Bronchial epithelial cell (primary cell): Measurements from ENCODE around the gene TAAR8. TPM values are rescaled to one million over a fixed set of nuclear protein-coding genes. Genes with fewer than 3 reads are reported as not detected.
"Not testable (repeated sequence)": the region's sequence is repeated elsewhere in the genome, so short reads cannot be mapped to it uniquely, and the experiment has no call there.

Experiments
- DNase-seq: peaks from one replicate; pipeline ENCODE4 v3.0.0-alpha.2; 2010; ENCODE audit warnings: low read depth
- FAIRE-seq: peaks from 2 replicates; lab custom pipeline; 2011; peaks lifted over from hg19 to GRCh38; lab: Jason Lieb, UNC
- H3K27me3 ChIP-seq: 2 replicates; pipeline ENCODE4 v1.5.1; 2011; ENCODE audit warnings: low read length; ENCODE audit not compliant: control insufficient read depth, insufficient read depth
- H3K36me3 ChIP-seq: 2 replicates; pipeline ENCODE4 v1.5.1; 2011; ENCODE audit warnings: low read length; ENCODE audit not compliant: control insufficient read depth, insufficient read depth
- H3K4me3 ChIP-seq: 2 replicates; pipeline ENCODE4 v1.5.1; 2011; ENCODE audit warnings: mild to moderate bottlenecking, low read depth, low read length, control low read depth
- total RNA-seq: library from RNA; depleted of rRNA; stranded (reverse); fragments of >200 nt; gene quantifications from 2 replicates; pipeline ENCODE4 v1.2.1, GENCODE V29; 2014
- TF ChIP-seq, protein P1 (sequence below): IDR thresholded peaks from 2 replicates; pipeline ENCODE4 v1.5.1; 2011; ENCODE audit warnings: mild to moderate bottlenecking, moderate library complexity, low read length, control low read depth, inconsistent platforms; ENCODE audit not compliant: insufficient read depth, severe bottlenecking

Gene TAAR8
- total RNA-seq, 1 donor from 2014 or later: not detected

DNA sequence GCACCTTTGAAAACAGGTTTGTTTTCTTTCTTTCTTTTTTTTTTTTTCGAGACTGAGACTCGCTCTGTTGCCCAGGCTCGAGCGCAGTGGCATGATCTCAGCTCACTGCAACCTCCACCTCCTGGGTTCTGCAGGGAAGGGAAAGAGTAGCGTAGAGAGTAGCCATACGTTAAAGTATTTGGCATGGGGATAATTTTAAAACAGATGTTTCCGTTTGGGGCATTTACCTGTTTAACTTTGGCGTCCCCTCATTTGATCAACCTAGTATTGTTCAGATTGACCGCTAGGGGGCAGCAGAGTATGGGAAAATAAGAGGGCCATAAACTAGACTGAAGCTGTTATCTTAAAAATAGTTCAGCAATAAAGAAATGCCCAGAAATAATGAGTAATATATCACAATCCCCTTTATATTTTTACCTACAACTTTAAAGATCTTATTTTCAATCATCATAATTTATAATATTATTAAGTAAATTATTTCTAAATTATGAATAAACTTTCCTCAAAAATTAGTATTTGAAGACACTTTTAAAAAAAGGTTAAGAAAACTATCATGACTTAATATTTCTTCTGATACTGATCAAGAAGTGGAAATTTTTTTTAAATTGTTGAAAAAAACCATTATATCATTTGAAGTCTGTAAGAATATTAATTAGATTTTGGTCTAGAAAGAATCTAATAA is 22.0 kb upstream of the TAAR8 start:
- H3K27me3 ChIP-seq: no peaks in the 10 kb centered on the region
- H3K4me3 ChIP-seq: no peak overlapping the region
- DNase-seq: peak; percentile 55
- FAIRE-seq: no peak
- TF ChIP-seq, protein P1, sequence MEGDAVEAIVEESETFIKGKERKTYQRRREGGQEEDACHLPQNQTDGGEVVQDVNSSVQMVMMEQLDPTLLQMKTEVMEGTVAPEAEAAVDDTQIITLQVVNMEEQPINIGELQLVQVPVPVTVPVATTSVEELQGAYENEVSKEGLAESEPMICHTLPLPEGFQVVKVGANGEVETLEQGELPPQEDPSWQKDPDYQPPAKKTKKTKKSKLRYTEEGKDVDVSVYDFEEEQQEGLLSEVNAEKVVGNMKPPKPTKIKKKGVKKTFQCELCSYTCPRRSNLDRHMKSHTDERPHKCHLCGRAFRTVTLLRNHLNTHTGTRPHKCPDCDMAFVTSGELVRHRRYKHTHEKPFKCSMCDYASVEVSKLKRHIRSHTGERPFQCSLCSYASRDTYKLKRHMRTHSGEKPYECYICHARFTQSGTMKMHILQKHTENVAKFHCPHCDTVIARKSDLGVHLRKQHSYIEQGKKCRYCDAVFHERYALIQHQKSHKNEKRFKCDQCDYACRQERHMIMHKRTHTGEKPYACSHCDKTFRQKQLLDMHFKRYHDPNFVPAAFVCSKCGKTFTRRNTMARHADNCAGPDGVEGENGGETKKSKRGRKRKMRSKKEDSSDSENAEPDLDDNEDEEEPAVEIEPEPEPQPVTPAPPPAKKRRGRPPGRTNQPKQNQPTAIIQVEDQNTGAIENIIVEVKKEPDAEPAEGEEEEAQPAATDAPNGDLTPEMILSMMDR: peak; percentile 55
- H3K36me3 ChIP-seq: no peaks in the 10 kb centered on the region

DNA sequence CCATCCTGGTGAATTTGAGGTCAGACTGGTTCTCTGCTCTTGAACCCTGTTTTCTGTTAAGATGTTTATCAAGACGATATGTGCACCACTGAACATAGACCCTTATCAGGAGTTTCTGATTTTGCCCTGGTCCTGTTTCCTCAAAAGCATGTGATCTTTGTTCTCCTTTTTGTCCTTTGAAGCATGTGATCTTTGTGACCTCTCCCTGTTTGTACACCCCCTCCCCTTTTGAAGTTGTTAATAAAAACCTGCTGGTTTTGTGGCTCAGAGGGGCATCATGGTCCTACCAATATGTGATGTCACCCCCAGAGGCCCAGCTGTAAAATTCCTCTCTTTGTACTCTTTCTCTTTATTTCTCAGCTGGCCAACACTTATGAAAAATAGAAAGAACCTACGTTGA is 17.9 kb upstream of the TAAR8 start:
- H3K4me3 ChIP-seq, FAIRE-seq, H3K27me3 ChIP-seq, DNase-seq, H3K36me3 ChIP-seq: not testable (repeated sequence)

DNA sequence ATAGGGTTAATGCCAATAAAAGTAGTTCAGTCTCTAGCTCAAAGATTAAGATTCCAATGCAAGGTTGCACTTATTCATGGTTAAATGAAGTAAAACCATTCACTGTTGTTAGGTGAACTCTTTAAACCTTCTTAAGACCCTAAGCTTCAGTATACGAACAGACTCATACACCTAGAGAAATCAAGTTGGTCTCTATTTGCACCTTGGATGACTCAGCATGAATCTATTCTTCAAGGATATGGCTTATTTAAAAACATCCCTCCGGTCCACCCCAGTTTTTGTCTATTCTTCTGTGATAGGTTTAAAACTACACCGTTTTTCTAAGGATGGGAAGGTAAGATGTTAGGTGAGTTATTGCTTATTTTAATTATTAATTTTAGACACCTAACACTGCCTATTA is 15.3 kb upstream of the TAAR8 start:
- TF ChIP-seq, protein P1: no peak
- Histone ChIP-seq H3K36me3 (no peaks in the 10 kb centered on the region), H3K4me3 (no peak overlapping the region), H3K27me3 (no peaks in the 10 kb centered on the region)
- FAIRE-seq: no peak
- peak; percentile 16 for DNase-seq

DNA sequence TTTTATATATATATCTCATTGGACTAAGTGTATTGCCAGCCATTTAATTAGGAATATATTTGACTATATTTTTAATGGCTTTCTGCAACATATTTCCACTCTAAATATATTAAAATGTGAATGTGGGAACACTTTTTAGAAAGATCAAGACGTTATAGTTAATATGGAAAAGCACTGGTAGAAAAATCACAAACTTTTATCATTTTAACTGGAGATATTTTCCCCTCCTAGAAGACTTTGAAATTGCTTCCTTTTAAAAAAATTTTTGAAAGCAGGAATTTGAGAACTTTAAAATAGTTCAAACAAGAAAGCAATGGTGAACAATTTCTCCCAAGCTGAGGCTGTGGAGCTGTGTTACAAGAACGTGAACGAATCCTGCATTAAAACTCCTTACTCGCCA is 14.5 kb upstream of the TAAR8 start, which contains the start of gene TAAR9:
TSS of gene TAAR9 (plus strand) at position 301 of the 400 bp plus-strand sequence. CDS start at position 314, 13 bp downstream.
- Histone ChIP-seq H3K4me3 (no peak within 1 kb of the TSS), H3K36me3 (no peaks in the 10 kb centered on the region), H3K27me3 (no peaks in the 10 kb centered on the region)
- FAIRE-seq (no peak), DNase-seq (no peak)
- TF ChIP-seq, protein P1: no peak

DNA sequence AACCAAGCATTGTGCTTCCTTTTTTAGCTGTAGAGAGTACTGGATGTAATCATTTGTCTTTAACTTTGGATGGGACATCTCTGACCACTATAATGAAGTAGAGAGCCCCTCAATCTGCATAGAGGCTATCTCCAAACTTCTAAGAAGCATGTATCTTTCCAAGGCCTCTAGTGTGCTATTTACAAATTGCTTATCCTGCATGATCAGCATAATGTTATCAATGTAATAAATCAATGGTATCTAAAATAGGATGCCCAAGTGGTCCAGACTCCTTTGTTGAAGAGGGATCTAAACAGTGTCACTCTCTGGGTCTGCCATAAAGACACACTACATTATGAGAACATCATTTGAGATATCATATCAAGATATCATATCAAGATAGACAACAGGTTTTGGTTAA is 7.6 kb upstream of the TAAR8 start:
- no peak overlapping the region for H3K4me3 ChIP-seq
- no peaks in the 10 kb centered on the region for H3K36me3 ChIP-seq
- TF ChIP-seq, protein P1: no peak
- FAIRE-seq (no peak), DNase-seq (no peak)
- no peaks in the 10 kb centered on the region for H3K27me3 ChIP-seq

DNA sequence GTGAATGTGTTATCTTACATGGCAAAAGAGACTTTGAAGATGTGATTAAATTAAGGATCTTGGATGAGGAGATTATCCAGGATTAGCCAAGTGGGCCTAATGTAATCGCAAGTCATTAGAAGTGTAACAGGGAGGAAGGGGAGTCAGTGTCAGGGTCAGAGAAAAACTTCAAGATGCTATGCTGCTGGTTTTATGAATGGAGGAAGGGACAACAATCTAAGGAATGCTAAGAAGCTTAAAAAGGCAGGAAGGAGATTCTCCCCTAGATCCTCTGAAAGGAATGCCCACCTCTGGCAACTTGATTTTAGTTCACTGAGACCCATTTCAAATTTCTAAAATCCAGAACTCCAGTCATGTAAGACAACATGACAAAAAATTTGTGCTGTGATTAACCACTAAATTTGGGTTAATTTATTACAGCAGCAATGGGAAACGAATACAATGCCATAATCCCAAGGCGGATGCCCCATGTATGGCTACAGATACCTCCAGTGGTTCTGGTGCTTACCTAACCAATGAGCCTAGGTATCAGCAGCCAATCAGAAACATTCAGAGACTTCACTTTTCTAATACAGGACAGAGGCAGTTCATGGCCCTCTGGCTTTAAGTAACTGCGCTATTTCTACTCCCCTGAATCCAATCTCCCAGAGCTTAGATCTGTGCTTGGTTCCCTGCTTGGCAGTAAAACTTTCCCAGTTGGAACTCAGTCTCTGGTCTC is 3.6 kb upstream of the TAAR8 start:
- no peak overlapping the region for H3K4me3 ChIP-seq
- no peaks in the 10 kb centered on the region for H3K36me3 ChIP-seq
- TF ChIP-seq, protein P1: no peak
- FAIRE-seq (no peak), DNase-seq (no peak)
- H3K27me3 ChIP-seq: no peaks in the 10 kb centered on the region
